ENCODE results near the gene LTO1. TPM values are rescaled to one million over a fixed set of nuclear protein-coding genes. Genes with fewer than 3 reads are reported as not detected.

Gene LTO1
- total and polyA plus RNA-seq, 10 of the 15 experiments (the other 5 are each of a cell fraction or from before 2014, with no cell fraction given): 2.6 to 27.5 (median 14.4) TPM

DNA sequence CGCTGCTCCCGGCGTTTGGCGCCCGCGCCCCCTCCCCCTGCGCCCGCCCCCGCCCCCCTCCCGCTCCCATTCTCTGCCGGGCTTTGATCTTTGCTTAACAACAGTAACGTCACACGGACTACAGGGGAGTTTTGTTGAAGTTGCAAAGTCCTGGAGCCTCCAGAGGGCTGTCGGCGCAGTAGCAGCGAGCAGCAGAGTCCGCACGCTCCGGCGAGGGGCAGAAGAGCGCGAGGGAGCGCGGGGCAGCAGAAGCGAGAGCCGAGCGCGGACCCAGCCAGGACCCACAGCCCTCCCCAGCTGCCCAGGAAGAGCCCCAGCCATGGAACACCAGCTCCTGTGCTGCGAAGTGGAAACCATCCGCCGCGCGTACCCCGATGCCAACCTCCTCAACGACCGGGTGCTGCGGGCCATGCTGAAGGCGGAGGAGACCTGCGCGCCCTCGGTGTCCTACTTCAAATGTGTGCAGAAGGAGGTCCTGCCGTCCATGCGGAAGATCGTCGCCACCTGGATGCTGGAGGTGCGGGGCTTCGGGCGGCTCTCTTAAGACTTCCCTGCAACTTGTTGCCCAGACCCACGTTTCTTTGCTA lies 34.1 kb downstream of the LTO1 start, which contains the start of gene CCND1:
Gene CCND1, plus strand, starts transcription at position 162 of the 587 bp plus-strand sequence. Its CDS starts 158 bp downstream, at position 320.
- CTCF ChIA-PET: interaction anchor here (1.1 to 1.8 kb wide), 3 partner anchors 349 to 539 kb away, joined by 3 to 4 read pairs (median 3); no protein-coding TSS in a partner anchor
- in situ Hi-C loops (cut with MboI): loop anchor here (5.0 kb wide), 1 partner anchor 349 kb away; the partner anchor contains the start of gene MYEOV
- TF ChIP-seq BHLHE40 (IDR thresholded peaks at IDR 0.05; ENCODE audit: borderline replicate concordance in 1 of 2, low read depth in 2 of 2, low read length in 1 of 2) (peak in 1 of 2 experiments; percentile 28; a peak in 1 of 4 replicates), POLR2AphosphoS5 (IDR thresholded peaks at IDR 0.05; ENCODE audit: low read length) (peak; percentile 84), TCF12 (IDR thresholded peaks at IDR 0.05; ENCODE audit: low read depth, low read length) (0 out of 2 replicates have a peak, but pooled peaks have one; percentile 34), POLR2A (IDR thresholded peaks at IDR 0.05; ENCODE audit: low read depth, low read length) (peak; percentile 63), NR2C2 (IDR thresholded peaks at IDR 0.05; ENCODE audit: borderline replicate concordance, control insufficient read depth, insufficient read length, low read depth) (no peak), HDGF (IDR thresholded peaks at IDR 0.05) (no peak), EGR1 (IDR thresholded peaks at IDR 0.05; ENCODE audit: borderline replicate concordance in 1 of 2, low read depth in 2 of 2, low read length in 2 of 2) (no peak), IKZF1 (conservative IDR thresholded peaks at IDR 0.05) (0 out of 2 replicates have a peak, but pooled peaks have one; percentile 34), SIN3A (IDR thresholded peaks at IDR 0.05; ENCODE audit: low read depth, low read length) (no peak), CREB1 (IDR thresholded peaks at IDR 0.05; ENCODE audit: low read depth) (0 out of 2 replicates have a peak, but pooled peaks have one; percentile 39), NR2F1 (conservative IDR thresholded peaks at IDR 0.05) (no peak), ATF7 (IDR thresholded peaks at IDR 0.05; ENCODE audit: low read depth) (no peak), POLR2AphosphoS2 (IDR thresholded peaks at IDR 0.05; ENCODE audit: low read depth, low read length) (no peak), POU2F2 (IDR thresholded peaks at IDR 0.05; ENCODE audit: borderline replicate concordance, low read depth, low read length) (0 out of 3 replicates have a peak, but pooled peaks have one; percentile 34), ZNF217 (IDR thresholded peaks at IDR 0.05) (no peak)
- TF ChIP-seq, protein P1, sequence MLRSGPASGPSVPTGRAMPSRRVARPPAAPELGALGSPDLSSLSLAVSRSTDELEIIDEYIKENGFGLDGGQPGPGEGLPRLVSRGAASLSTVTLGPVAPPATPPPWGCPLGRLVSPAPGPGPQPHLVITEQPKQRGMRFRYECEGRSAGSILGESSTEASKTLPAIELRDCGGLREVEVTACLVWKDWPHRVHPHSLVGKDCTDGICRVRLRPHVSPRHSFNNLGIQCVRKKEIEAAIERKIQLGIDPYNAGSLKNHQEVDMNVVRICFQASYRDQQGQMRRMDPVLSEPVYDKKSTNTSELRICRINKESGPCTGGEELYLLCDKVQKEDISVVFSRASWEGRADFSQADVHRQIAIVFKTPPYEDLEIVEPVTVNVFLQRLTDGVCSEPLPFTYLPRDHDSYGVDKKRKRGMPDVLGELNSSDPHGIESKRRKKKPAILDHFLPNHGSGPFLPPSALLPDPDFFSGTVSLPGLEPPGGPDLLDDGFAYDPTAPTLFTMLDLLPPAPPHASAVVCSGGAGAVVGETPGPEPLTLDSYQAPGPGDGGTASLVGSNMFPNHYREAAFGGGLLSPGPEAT (IDR thresholded peaks at IDR 0.05; ENCODE audit: low read depth): no peak
- TF ChIP-seq, protein P2, sequence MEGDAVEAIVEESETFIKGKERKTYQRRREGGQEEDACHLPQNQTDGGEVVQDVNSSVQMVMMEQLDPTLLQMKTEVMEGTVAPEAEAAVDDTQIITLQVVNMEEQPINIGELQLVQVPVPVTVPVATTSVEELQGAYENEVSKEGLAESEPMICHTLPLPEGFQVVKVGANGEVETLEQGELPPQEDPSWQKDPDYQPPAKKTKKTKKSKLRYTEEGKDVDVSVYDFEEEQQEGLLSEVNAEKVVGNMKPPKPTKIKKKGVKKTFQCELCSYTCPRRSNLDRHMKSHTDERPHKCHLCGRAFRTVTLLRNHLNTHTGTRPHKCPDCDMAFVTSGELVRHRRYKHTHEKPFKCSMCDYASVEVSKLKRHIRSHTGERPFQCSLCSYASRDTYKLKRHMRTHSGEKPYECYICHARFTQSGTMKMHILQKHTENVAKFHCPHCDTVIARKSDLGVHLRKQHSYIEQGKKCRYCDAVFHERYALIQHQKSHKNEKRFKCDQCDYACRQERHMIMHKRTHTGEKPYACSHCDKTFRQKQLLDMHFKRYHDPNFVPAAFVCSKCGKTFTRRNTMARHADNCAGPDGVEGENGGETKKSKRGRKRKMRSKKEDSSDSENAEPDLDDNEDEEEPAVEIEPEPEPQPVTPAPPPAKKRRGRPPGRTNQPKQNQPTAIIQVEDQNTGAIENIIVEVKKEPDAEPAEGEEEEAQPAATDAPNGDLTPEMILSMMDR (IDR thresholded peaks at IDR 0.05 in 2 of 3, conservative IDR thresholded peaks at IDR 0.05 in 1 of 3; ENCODE audit: control insufficient read depth in 2 of 3, extremely low read depth in 1 of 3, insufficient read depth in 1 of 3, low read depth in 3 of 3, low read length in 3 of 3): peak in 2 of 3 experiments; percentile 20 to 34; a peak in 3 of 6 replicates
- TF ChIP-seq, protein P3, sequence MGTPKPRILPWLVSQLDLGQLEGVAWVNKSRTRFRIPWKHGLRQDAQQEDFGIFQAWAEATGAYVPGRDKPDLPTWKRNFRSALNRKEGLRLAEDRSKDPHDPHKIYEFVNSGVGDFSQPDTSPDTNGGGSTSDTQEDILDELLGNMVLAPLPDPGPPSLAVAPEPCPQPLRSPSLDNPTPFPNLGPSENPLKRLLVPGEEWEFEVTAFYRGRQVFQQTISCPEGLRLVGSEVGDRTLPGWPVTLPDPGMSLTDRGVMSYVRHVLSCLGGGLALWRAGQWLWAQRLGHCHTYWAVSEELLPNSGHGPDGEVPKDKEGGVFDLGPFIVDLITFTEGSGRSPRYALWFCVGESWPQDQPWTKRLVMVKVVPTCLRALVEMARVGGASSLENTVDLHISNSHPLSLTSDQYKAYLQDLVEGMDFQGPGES (IDR thresholded peaks at IDR 0.05): no peak

More for the DNA sequence above, 34.1 kb downstream of the LTO1 start, which contains the start of gene CCND1:
- H3K27ac ChIP-seq (ENCODE audit: control insufficient read depth, insufficient read depth): no peak within 1 kb of the TSS
- H3K9ac ChIP-seq (ENCODE audit: control insufficient read depth, insufficient read depth, low read length): no peak within 1 kb of the TSS
- peaks cover 20 to 36% of the 10 kb centered on the region in 2 experiments for H3K27me3 ChIP-seq (replicated peaks in 1 of 2; ENCODE audit: control insufficient read depth in 2 of 2, insufficient read depth in 2 of 2, low read length in 1 of 2)
- intact Hi-C loops (cut with micrococcal nuclease; ENCODE audit: unreplicated experiment): loop anchor here (5.0 kb wide), 1 partner anchor 429 kb away; no protein-coding TSS in a partner anchor
- H3K4me2 ChIP-seq (ENCODE audit: control insufficient read depth, insufficient read depth): peak within 1 kb of the TSS; percentile 74
- no peaks in the 10 kb centered on the region for H4K20me1 ChIP-seq (ENCODE audit: control insufficient read depth, insufficient read depth)
- H3K9me3 ChIP-seq (replicated peaks; ENCODE audit: control insufficient read depth, insufficient read depth, low read length): no peaks in the 10 kb centered on the region
- H3K79me2 ChIP-seq (ENCODE audit: control insufficient read depth, insufficient read depth, low read length): no peaks in the 10 kb centered on the region
- H3K4me1 ChIP-seq (ENCODE audit: control insufficient read depth, insufficient read depth, low read length): peaks cover 21% of the 10 kb centered on the region
- ChIA-PET SMC1A (ENCODE audit: uncharacterized antibody, unreplicated experiment) (interaction anchor here (0.8 to 1.6 kb wide), 2 partner anchors 344 to 345 kb away, joined by 3 to 6 read pairs; no protein-coding TSS in a partner anchor), RAD21 (ENCODE audit: unreplicated experiment) (interaction anchor here (2.4 to 2.9 kb wide), 2 partner anchors 364 to 539 kb away, joined by 8 to 25 read pairs; no protein-coding TSS in a partner anchor), POLR2A (no interaction called here)
- H3K4me3 ChIP-seq: peak within 1 kb of the TSS; percentile 71; the same call in 1 of the 2 replicates
- 3% methylated on average over 49 of the region's 49 CpGs for WGBS (ENCODE audit: insufficient coverage, insufficient replicate concordance, low lambda C conversion rate, missing lambda C conversion rate)
- no peaks in the 10 kb centered on the region for H3K36me3 ChIP-seq (ENCODE audit: control insufficient read depth in 2 of 2, insufficient read depth in 2 of 2, low read length in 1 of 2)
- DNase-seq (ENCODE audit: low read depth, low spot score): no peak
- FAIRE-seq: no peak
- ATAC-seq: peak; percentile 70
- H2AFZ ChIP-seq (ENCODE audit: control insufficient read depth, low read depth, low read length): 0 out of 2 replicates have a peak within 1 kb of the TSS, but pooled peaks have one; percentile 7
- TSS peak; percentile 89 for BruUV-seq (replicated peaks)
